ENCODE results near the gene TBC1D2B. TPM values are rescaled to one million over a fixed set of nuclear protein-coding genes. Genes with fewer than 3 reads are reported as not detected.

The TBC1D2B gene
- total and polyA plus RNA-seq, 2 donors (not counting 3 experiments of a cell fraction or from before 2014, with no cell fraction given): 30.8 to 46.1 TPM

GRCh38 chr15:78072080-78072892 lies 5.2 kb downstream of the TBC1D2B start:
- Histone ChIP-seq H3K9me1 (replicated peaks; ENCODE audit: control insufficient read depth, extremely low read depth, insufficient read depth, low read length) (no peaks in the 10 kb centered on the region), H4K20me1 (replicated peaks; ENCODE audit: control insufficient read depth, extremely low read depth, insufficient read depth, low read length) (no peaks in the 10 kb centered on the region), H3K4me1 (ENCODE audit: control insufficient read depth, extremely low read depth, insufficient read depth, low read length) (peaks cover 50% of the 10 kb centered on the region), H3K27ac (ENCODE audit: insufficient read depth, low read depth, low read length) (no peak overlapping the region), H3K9ac (replicated peaks; ENCODE audit: extremely low read depth, insufficient read depth, low read length) (no peak overlapping the region), H3K27me3 (ENCODE audit: control insufficient read depth in 2 of 2, insufficient read depth in 2 of 2, low read length in 2 of 2) (no peaks in the 10 kb centered on the region), H3K36me3 (ENCODE audit: control insufficient read depth in 2 of 2, extremely low read depth in 1 of 2, insufficient read depth in 2 of 2, low read length in 2 of 2) (no peaks in the 10 kb centered on the region), H2AFZ (ENCODE audit: low read depth, low read length) (no peak overlapping the region), H3K79me2 (ENCODE audit: control insufficient read depth, insufficient read depth, low read length) (peaks cover 87% of the 10 kb centered on the region), H3K4me2 (ENCODE audit: insufficient read depth, low read length) (no peak overlapping the region), H3K9me3 (replicated peaks; ENCODE audit: control insufficient read depth, insufficient read depth, low read length) (no peaks in the 10 kb centered on the region), H3K4me3 (replicated peaks in 1 of 3; ENCODE audit: insufficient read depth in 1 of 3, low read depth in 1 of 3, low read length in 3 of 3) (no peak overlapping the region)
- POLR2A ChIA-PET: no interaction called here
- TF ChIP-seq POLR2A (IDR thresholded peaks at IDR 0.05; ENCODE audit: low read depth, low read length) (no peak), EZH2 (IDR thresholded peaks at IDR 0.05; ENCODE audit: borderline replicate concordance, low read depth, low read length, severe bottlenecking) (no peak), JUN (IDR thresholded peaks at IDR 0.05; ENCODE audit: borderline replicate concordance, insufficient read depth, insufficient read length, low read depth) (no peak), MYC (IDR thresholded peaks at IDR 0.05; ENCODE audit: low read depth, low read length) (no peak), GATA2 (IDR thresholded peaks at IDR 0.05; ENCODE audit: insufficient read depth, insufficient read length, low read depth, low read length) (no peak), CTCF (IDR thresholded peaks at IDR 0.05; ENCODE audit: extremely low read depth in 1 of 2, insufficient read depth in 1 of 2, low read depth in 1 of 2, low read length in 2 of 2) (no peak)
- FAIRE-seq: no peak
- dilution Hi-C loops (cut with MboI; ENCODE audit: extremely low pct_ligation_motif_present, low sequenced_read_pairs): no loop called here
- intact Hi-C loops (cut with micrococcal nuclease): no loop called here
- DNase-seq (ENCODE audit: low read depth, low spot score): no peak
- CTCF ChIA-PET: interaction anchor here (0.9 to 1.4 kb wide), 4 partner anchors 10 to 68 kb away, joined by 3 to 6 read pairs (median 4); no protein-coding TSS in a partner anchor
- BruUV-seq (replicated peaks): no TSS peak

All from endothelial cell of umbilical vein (primary cell).